Spleen (tissue), 11 donors: Measurements from ENCODE around the gene CD53. TPM values are rescaled to one million over a fixed set of nuclear protein-coding genes. Genes with fewer than 3 reads are reported as not detected.
"Not testable (repeated sequence)": the region's sequence is repeated elsewhere in the genome, so short reads cannot be mapped to it uniquely, and the experiment has no call there.

ENCODE experiments used
- DNase-seq: peaks from one replicate; pipeline ENCODE4 v3.0.0-alpha.2; 2020
- H3K27ac ChIP-seq, 8 donors: fragments of 200-600 bp; sonication (generic) in 7 of 8; 1 replicate in 4 of 8; 2 replicates in 4 of 8; pipeline versions ENCODE4 v1.5.0 to v1.8.0; 2016 to 2021; ENCODE audit warnings: inconsistent platforms in 4 of 8, mild to moderate bottlenecking in 4 of 8, moderate library complexity in 1 of 8
- H3K27me3 ChIP-seq, 7 donors: fragments of 200-600 bp; sonication (generic) in 6 of 7; replicated peaks in 1 of 7; 1 replicate in 4 of 7; 2 replicates in 3 of 7; pipeline versions ENCODE4 v1.5.0 to v1.8.0; 2016 to 2021; ENCODE audit warnings: inconsistent platforms in 3 of 7, mild to moderate bottlenecking in 1 of 7
- H3K36me3 ChIP-seq, 6 donors: fragments of 200-600 bp; sonication (generic) in 5 of 6; 1 replicate in 4 of 6; 2 replicates in 2 of 6; pipeline versions ENCODE4 v1.5.0 to v1.8.0; 2016 to 2021; ENCODE audit warnings: inconsistent platforms in 2 of 6
- H3K4me1 ChIP-seq, 6 donors: fragments of 200-600 bp; sonication (generic) in 5 of 6; 1 replicate in 3 of 6; 2 replicates in 3 of 6; pipeline versions ENCODE4 v1.5.0 to v1.8.0; 2016 to 2021; ENCODE audit warnings: inconsistent platforms in 3 of 6
- H3K4me3 ChIP-seq, 8 donors: fragments of 200-600 bp; sonication (generic) in 7 of 8; 1 replicate in 4 of 8; 2 replicates in 4 of 8; pipeline versions ENCODE4 v1.5.0 to v1.8.0; 2016 to 2021; ENCODE audit warnings: inconsistent platforms in 4 of 8, mild to moderate bottlenecking in 4 of 8, moderate library complexity in 2 of 8
- H3K9me3 ChIP-seq, 8 donors: fragments of 200-600 bp; sonication (generic) in 7 of 8; 1 replicate in 4 of 8; 2 replicates in 4 of 8; pipeline versions ENCODE4 v1.5.0 to v1.8.0; 2016 to 2021; ENCODE audit warnings: inconsistent platforms in 4 of 8
- POLR2A ChIP-seq, 3 donors: fragments of 450-650 bp; IDR thresholded peaks; one replicate each; pipeline ENCODE4 v1.5.1; 2017; ENCODE audit warnings: antibody characterized with exemption in 3 of 3, mild to moderate bottlenecking in 1 of 3
- POLR2AphosphoS5 ChIP-seq, 3 donors: sonication (generic); formaldehyde crosslinking; IDR thresholded peaks; one replicate each; pipeline ENCODE4 v1.5.1; 2017; ENCODE audit warnings: antibody characterized with exemption in 3 of 3
- WGBS, 5 donors: extraction: QIAGEN DNeasy Blood & Tissue Kit in 3 of 5; methylation state at CpG; one replicate each; pipeline versions ENCODE4 v1.1.5 to v1.1.7; 2013 to 2018; 5-methylcytosine and 5-hydroxymethylcytosine counted together
- intact Hi-C: fragments of 100-400 bp; cut with DNase I; formaldehyde crosslinking; loops from one replicate; pipeline ENCODE4 v1.15.0; 2023; ENCODE audit warnings: low total_unique reads
- polyA plus RNA-seq, 3 donors: library from polyadenylated mRNA; stranded (reverse); fragments of 200-250 nt; gene quantifications; one replicate each; pipeline ENCODE4 v1.2.1, GENCODE V29; 2013
- total RNA-seq, 7 donors: library from RNA; depleted of rRNA in 3 of 7; stranded (reverse); fragments of >200 nt in 3 of 7; fragmentation: NEBNext Ultra II Directional in 4 of 7; extraction: Animal tissue kit (Norgen Biotek cat#: 25700) in 4 of 7; gene quantifications; one replicate each; pipeline versions ENCODE4 v1.1.0 to v1.2.1, GENCODE V29; 2016 to 2021
- TF ChIP-seq, protein P1 (sequence below), 11 experiments: fragments of 200-600 bp in 7 of 11; fragments of 450-650 bp in 4 of 11; sonication (generic) in 4 of 11; IDR thresholded peaks in 8 of 11; conservative IDR thresholded peaks in 3 of 11; 1 replicate in 7 of 11; 2 replicates in 4 of 11; pipeline versions ENCODE4 v1.4.0 to v1.8.0; 2016 to 2021; ENCODE audit warnings: antibody characterized with exemption in 11 of 11, inconsistent platforms in 4 of 11, mild to moderate bottlenecking in 1 of 11
- donor health status: healthy with polysubstance abuse.
- donor health status: DM: no; HTN: no; CAD: no; lungs with moderate emphysema.
- donor health status: DM: no; HTN: no; CAD: no.
- donor health status: Bipolar disorder and iron deficiency.
- donor health status: healthy.
- donor health status: DM: no; HTN: no; CAD: no.
- donor health status: DM: yes; HTN: yes; CAD: no.

CD53 gene
- total and polyA plus RNA-seq, 10 donors, result 352 to 651 (median 462) TPM

DNA sequence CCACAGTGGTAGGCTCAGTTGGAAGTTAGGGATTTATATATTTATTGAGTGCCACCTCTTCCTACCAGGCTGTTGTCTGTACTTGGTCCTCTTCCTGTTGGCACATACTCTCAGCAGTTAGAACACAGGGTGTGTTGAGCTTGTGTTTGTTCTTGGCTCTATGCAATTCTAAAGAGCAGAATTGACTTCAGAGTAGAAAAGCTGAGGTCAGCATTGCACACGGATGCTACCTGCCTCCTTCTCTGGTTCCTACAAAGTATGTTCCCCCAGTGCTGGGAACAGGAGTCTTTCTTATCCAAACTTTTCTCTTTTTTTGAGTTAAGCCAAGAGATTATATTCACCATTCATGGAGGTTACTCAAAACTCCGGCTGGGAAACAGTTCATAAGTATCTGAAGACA is 16.5 kb upstream of the CD53 start:
- Histone ChIP-seq H3K4me1 (no peaks in the 10 kb centered on the region), H3K36me3 (no peaks in the 10 kb centered on the region), H3K27me3 (no peaks in the 10 kb centered on the region), H3K4me3 (no peak overlapping the region), H3K9me3 (no peaks in the 10 kb centered on the region), H3K27ac (no peak overlapping the region)
- intact Hi-C loops, result no loop called here
- no peak for DNase-seq
- 77 to 89% (median 89%) methylated on average over 2 of the region's 2 CpGs for WGBS, 5 donors
- TF ChIP-seq, protein P1, sequence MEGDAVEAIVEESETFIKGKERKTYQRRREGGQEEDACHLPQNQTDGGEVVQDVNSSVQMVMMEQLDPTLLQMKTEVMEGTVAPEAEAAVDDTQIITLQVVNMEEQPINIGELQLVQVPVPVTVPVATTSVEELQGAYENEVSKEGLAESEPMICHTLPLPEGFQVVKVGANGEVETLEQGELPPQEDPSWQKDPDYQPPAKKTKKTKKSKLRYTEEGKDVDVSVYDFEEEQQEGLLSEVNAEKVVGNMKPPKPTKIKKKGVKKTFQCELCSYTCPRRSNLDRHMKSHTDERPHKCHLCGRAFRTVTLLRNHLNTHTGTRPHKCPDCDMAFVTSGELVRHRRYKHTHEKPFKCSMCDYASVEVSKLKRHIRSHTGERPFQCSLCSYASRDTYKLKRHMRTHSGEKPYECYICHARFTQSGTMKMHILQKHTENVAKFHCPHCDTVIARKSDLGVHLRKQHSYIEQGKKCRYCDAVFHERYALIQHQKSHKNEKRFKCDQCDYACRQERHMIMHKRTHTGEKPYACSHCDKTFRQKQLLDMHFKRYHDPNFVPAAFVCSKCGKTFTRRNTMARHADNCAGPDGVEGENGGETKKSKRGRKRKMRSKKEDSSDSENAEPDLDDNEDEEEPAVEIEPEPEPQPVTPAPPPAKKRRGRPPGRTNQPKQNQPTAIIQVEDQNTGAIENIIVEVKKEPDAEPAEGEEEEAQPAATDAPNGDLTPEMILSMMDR (IDR thresholded peaks at IDR 0.05 in 8 of 11, conservative IDR thresholded peaks at IDR 0.05 in 3 of 11), result no peak
- no peak for TF ChIP-seq POLR2AphosphoS5 (IDR thresholded peaks at IDR 0.05)
- no peak for TF ChIP-seq POLR2A (IDR thresholded peaks at IDR 0.05)

DNA sequence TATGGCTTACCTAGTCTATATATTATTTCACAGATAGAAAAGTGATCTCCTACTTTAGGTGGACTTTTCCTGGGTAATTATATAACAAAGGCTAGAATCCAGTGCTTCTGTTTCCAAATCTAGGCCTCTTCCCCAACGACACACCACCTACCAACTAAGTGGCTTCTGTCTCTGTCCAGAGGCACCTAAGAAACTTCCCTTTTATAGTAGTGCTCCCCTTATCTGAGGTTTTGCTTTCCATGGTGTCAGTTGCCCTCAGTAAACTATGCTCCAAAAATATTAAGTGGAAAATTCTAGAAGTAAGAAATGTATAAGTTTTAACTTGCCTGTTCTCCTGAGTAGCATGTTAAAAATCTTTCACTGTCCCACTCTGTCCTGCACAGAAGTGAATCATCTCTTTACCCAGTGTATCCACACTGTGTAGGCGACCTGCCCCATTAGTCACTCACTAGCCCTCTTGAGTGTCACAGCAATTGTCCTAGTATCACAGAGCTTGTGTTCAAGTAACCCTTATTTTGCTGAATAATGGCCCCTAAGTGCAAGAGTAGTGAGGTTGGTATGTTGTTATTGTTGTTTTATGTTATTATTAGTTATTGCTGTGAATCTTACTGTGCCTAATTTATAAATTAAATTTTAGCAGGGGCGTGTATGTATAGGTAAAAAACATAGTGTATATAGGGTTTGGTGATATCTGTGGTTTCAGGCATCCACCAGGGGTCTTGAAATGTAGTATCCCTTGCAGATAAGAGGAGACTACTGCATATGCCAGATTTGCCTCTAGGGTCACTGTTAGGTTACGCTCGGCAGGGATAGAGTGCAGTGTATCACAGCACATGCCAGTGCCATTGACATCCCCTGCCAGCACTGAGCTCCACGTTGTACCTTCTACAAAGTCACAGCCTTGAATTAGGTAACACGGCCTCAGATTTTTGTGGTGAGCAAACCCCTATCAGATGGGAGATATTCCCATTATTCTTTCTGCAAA is 14.7 kb upstream of the CD53 start:
- TF ChIP-seq POLR2AphosphoS5 (IDR thresholded peaks at IDR 0.05) (no peak), POLR2A (IDR thresholded peaks at IDR 0.05) (no peak)
- TF ChIP-seq, protein P1 (IDR thresholded peaks at IDR 0.05 in 8 of 11, conservative IDR thresholded peaks at IDR 0.05 in 3 of 11), result no peak
- no peak overlapping the region for H3K4me3 ChIP-seq
- H3K9me3 ChIP-seq, result peaks cover 0 to 4% (median 0%) of the 10 kb centered on the region in 8 donors
- H3K27ac ChIP-seq, result no peak overlapping the region
- H3K27me3 ChIP-seq, result no peaks in the 10 kb centered on the region
- H3K36me3 ChIP-seq, result no peaks in the 10 kb centered on the region
- 62 to 75% (median 67%) methylated on average over 7 of the region's 7 CpGs for WGBS, 5 donors
- H3K4me1 ChIP-seq, result no peaks in the 10 kb centered on the region
- no peak for DNase-seq
- intact Hi-C loops, result no loop called here

- no peak overlapping the region for H3K27ac ChIP-seq
- H3K36me3 ChIP-seq, result no peaks in the 10 kb centered on the region
- no peak overlapping the region for H3K4me3 ChIP-seq
- DNase-seq, result no peak
- WGBS, 5 donors, result 43 to 65% (median 58%) methylated on average over 2 of the region's 2 CpGs
- H3K4me1 ChIP-seq, result no peaks in the 10 kb centered on the region
- intact Hi-C loops, result no loop called here
- no peaks in the 10 kb centered on the region for H3K27me3 ChIP-seq
- H3K9me3 ChIP-seq, result peaks cover 0 to 4% (median 0%) of the 10 kb centered on the region in 8 donors
- TF ChIP-seq, protein P1 (IDR thresholded peaks at IDR 0.05 in 8 of 11, conservative IDR thresholded peaks at IDR 0.05 in 3 of 11), result no peak
- TF ChIP-seq POLR2AphosphoS5 (IDR thresholded peaks at IDR 0.05), result no peak
- no peak for TF ChIP-seq POLR2A (IDR thresholded peaks at IDR 0.05)
These were observed 13.9 kb upstream of the CD53 start for GRCh38 chr1:110859062-110859461.

DNA sequence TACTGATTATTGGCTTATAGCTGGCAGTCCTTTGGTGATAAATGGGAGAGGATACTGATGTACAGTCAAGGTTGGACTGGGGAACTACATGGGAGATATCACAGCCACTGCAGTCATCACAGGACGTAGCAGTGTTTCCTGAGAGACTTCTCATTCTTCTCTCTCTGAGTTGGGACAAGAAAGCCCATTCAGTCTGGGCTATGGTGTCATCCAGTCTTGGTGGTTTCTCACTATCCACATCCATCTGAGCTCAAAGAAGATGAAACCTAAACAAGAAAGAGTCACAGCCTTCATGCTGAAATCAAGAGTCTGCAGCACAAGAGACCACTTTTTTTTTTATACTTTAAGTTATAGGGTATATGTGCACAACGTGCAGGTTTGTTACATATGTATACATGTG is 12.8 kb upstream of the CD53 start:
- H3K4me3 ChIP-seq, result no peak overlapping the region
- H3K27me3 ChIP-seq, result no peaks in the 10 kb centered on the region
- H3K36me3 ChIP-seq, result no peaks in the 10 kb centered on the region
- peaks cover 0 to 14% (median 7%) of the 10 kb centered on the region in 8 donors for H3K9me3 ChIP-seq
- intact Hi-C loops, result no loop called here
- no peaks in the 10 kb centered on the region for H3K4me1 ChIP-seq
- no peak for DNase-seq
- 65 to 84% (median 69%) methylated on average over 2 of the region's 2 CpGs for WGBS, 5 donors
- no peak overlapping the region for H3K27ac ChIP-seq
- TF ChIP-seq POLR2A (IDR thresholded peaks at IDR 0.05) (no peak), POLR2AphosphoS5 (IDR thresholded peaks at IDR 0.05) (no peak)
- TF ChIP-seq, protein P1 (IDR thresholded peaks at IDR 0.05 in 8 of 11, conservative IDR thresholded peaks at IDR 0.05 in 3 of 11), result no peak

GRCh38 chr1:110860620-110861019 is 12.3 kb upstream of the CD53 start:
- H3K27me3 ChIP-seq, H3K4me1 ChIP-seq, H3K36me3 ChIP-seq, intact Hi-C loops, DNase-seq, H3K4me3 ChIP-seq, H3K27ac ChIP-seq: not testable (repeated sequence)
- H3K9me3 ChIP-seq, result peaks cover 0 to 18% (median 10%) of the 10 kb centered on the region in 8 donors
- WGBS, 5 donors, result 60 to 73% (median 70%) methylated on average over 2 of the region's 2 CpGs

DNA sequence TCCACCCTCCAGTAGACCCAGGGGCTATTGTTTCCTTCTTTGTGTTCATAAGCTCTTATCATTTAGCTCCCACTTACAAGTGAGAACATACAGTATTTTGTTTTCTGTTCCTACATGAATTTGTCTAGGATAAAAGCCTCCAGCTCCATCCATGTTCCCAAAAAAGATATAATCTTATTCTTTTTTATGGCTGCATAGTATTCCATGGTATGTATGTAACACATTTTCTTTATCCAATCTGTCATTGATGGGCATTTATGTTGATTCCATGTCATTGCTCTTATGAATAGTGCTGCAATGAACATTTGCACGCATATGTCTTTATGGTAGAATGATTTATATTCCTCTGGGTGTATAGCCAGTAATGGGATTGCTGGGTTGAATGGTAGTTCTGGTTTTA is 11.0 kb upstream of the CD53 start:
- DNase-seq, H3K27ac ChIP-seq, H3K27me3 ChIP-seq, H3K4me3 ChIP-seq, intact Hi-C loops, H3K36me3 ChIP-seq, H3K4me1 ChIP-seq: not testable (repeated sequence)
- 85 to 94% (median 91%) methylated on average over 1 of the region's 1 CpG for WGBS, 5 donors
- peaks cover 0 to 19% (median 11%) of the 10 kb centered on the region in 8 donors for H3K9me3 ChIP-seq
